GM19238 (cell line): Measurements from ENCODE around the gene ACE.
A peak's percentile ranks its signal among the peaks of the same experiment; 100 is the strongest.

Source experiments
- DNase-seq: peaks from one replicate; pipeline ENCODE4 v3.0.0; 2011; ENCODE audit warnings: low spot score; ENCODE audit not compliant: insufficient read length

Gene ACE

GRCh38 chr17:63474586-63475460, 2.0 kb upstream of the ACE start:
- no peak for DNase-seq

GRCh38 chr17:63475491-63476412, 1.1 kb upstream of the ACE start:
- DNase-seq = no peak

GRCh38 chr17:63476459-63476853, 405 bp upstream of the ACE start:
- no peak for DNase-seq

- no peak for DNase-seq
These were observed 899 bp downstream of the ACE start for GRCh38 chr17:63477480-63478440.

GRCh38 chr17:63478814-63479494, 2.1 kb downstream of the ACE start:
- DNase-seq = peak; percentile 92

- no peak for DNase-seq
These were observed 2.8 kb downstream of the ACE start for GRCh38 chr17:63479495-63480184.

GRCh38 chr17:63480192-63480784, 3.4 kb downstream of the ACE start:
- DNase-seq = no peak

GRCh38 chr17:63480826-63481487, 4.1 kb downstream of the ACE start:
- DNase-seq = no peak

- DNase-seq = no peak
These were observed 4.6 kb downstream of the ACE start for GRCh38 chr17:63481488-63481870.

GRCh38 chr17:63482509-63482908, 5.6 kb downstream of the ACE start:
- DNase-seq = no peak

GRCh38 chr17:63483038-63483437, 6.2 kb downstream of the ACE start:
- no peak for DNase-seq

GRCh38 chr17:63483655-63484575, 7.1 kb downstream of the ACE start:
- DNase-seq = no peak

GRCh38 chr17:63486317-63487013, 9.6 kb downstream of the ACE start:
- DNase-seq = no peak

GRCh38 chr17:63487014-63487339, 10.1 kb downstream of the ACE start:
- DNase-seq = no peak

GRCh38 chr17:63488851-63489250, 12.0 kb downstream of the ACE start:
- DNase-seq = no peak

GRCh38 chr17:63489291-63489690, 12.4 kb downstream of the ACE start:
- DNase-seq = no peak

GRCh38 chr17:63490329-63490728, 13.5 kb downstream of the ACE start:
- DNase-seq = no peak
